Osteoblast (primary cell): ENCODE data around the gene RIPPLY2. TPM values are rescaled to one million over a fixed set of nuclear protein-coding genes. Genes with fewer than 3 reads are reported as not detected.
"Not testable (repeated sequence)": the region's sequence is repeated elsewhere in the genome, so short reads cannot be mapped to it uniquely, and the experiment has no call there.

Experiments
- DNase-seq: peaks from one replicate; pipeline ENCODE4 v3.0.0; 2011; ENCODE audit warnings: low spot score, mixed read lengths; ENCODE audit not compliant: insufficient read length; ENCODE audit errors: missing footprints
- H2AFZ ChIP-seq: 2 replicates; pipeline ENCODE4 v1.6.0; 2011; ENCODE audit warnings: mild to moderate bottlenecking, low read length
- H3K27ac ChIP-seq: 2 replicates; pipeline ENCODE4 v1.5.1; 2011; ENCODE audit warnings: mild to moderate bottlenecking, low read depth, low read length, moderate library complexity
- H3K27me3 ChIP-seq: 2 replicates; pipeline ENCODE4 v1.6.0; 2012; ENCODE audit warnings: mild to moderate bottlenecking, control low read depth, inconsistent platforms, low read length, moderate library complexity; ENCODE audit not compliant: insufficient read depth
- H3K36me3 ChIP-seq: 2 replicates; pipeline ENCODE4 v1.5.1; 2011; ENCODE audit warnings: mild to moderate bottlenecking, low read length, control low read depth, moderate library complexity; ENCODE audit not compliant: insufficient read depth
- H3K4me1 ChIP-seq: 2 replicates; pipeline ENCODE4 v1.5.1; 2011; ENCODE audit warnings: mild to moderate bottlenecking, low read length, control low read depth, moderate library complexity; ENCODE audit not compliant: insufficient read depth
- H3K4me2 ChIP-seq: 2 replicates; pipeline ENCODE4 v1.6.0; 2011; ENCODE audit warnings: mild to moderate bottlenecking, low read length; ENCODE audit not compliant: insufficient read depth
- H3K4me3 ChIP-seq: fragments of 200-600 bp; sonication (generic); 3 replicates; pipeline ENCODE4 v1.5.1; 2012; ENCODE audit warnings: mild to moderate bottlenecking, low read length, inconsistent platforms; ENCODE audit not compliant: insufficient read depth
- H3K79me2 ChIP-seq: 2 replicates; pipeline ENCODE4 v1.6.0; 2012; ENCODE audit warnings: mild to moderate bottlenecking, low read length, control low read depth, inconsistent platforms; ENCODE audit not compliant: insufficient read depth
- H3K9me3 ChIP-seq: 2 replicates; pipeline ENCODE4 v1.5.1; 2011; ENCODE audit warnings: low read depth, low read length, control low read depth
- H4K20me1 ChIP-seq: 2 replicates; pipeline ENCODE4 v1.6.0; 2012; ENCODE audit warnings: mild to moderate bottlenecking, low read length, control low read depth; ENCODE audit not compliant: insufficient read depth
- total RNA-seq: library from RNA; depleted of rRNA; stranded (reverse); fragments of >200 nt; gene quantifications from 2 replicates; pipeline ENCODE4 v1.2.3, GENCODE V29; 2012
- TF ChIP-seq, protein P1 (sequence below): IDR thresholded peaks from 2 replicates; pipeline ENCODE4 v1.5.1; 2011; ENCODE audit warnings: mild to moderate bottlenecking, low read depth, low read length, moderate library complexity; ENCODE audit errors: extremely low read depth

RIPPLY2 gene
- total RNA-seq, 1 donor, result not detected

DNA sequence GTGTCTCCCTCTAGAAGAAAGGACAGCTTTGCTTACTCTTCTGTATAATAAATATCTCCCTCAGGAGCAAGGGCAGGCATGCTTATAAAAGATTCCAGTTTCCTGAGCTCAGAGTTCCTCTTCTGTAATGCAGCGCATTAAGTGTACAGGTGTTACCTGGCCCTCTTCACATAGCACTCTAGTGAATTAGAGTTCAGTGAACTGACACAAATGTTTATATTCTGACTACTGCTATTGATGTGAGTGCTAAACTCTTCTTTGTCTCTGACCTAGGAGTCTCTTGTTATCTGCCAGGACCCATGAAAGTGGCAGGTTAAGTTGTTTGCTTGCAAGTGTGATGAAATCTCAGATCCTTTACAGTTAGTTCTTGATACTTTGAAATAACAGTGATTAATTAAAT, 39.9 kb downstream of the RIPPLY2 start:
- DNase-seq, result no peak
- H3K4me1 ChIP-seq, result no peaks in the 10 kb centered on the region
- no peaks in the 10 kb centered on the region for H3K36me3 ChIP-seq
- TF ChIP-seq, protein P1, sequence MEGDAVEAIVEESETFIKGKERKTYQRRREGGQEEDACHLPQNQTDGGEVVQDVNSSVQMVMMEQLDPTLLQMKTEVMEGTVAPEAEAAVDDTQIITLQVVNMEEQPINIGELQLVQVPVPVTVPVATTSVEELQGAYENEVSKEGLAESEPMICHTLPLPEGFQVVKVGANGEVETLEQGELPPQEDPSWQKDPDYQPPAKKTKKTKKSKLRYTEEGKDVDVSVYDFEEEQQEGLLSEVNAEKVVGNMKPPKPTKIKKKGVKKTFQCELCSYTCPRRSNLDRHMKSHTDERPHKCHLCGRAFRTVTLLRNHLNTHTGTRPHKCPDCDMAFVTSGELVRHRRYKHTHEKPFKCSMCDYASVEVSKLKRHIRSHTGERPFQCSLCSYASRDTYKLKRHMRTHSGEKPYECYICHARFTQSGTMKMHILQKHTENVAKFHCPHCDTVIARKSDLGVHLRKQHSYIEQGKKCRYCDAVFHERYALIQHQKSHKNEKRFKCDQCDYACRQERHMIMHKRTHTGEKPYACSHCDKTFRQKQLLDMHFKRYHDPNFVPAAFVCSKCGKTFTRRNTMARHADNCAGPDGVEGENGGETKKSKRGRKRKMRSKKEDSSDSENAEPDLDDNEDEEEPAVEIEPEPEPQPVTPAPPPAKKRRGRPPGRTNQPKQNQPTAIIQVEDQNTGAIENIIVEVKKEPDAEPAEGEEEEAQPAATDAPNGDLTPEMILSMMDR, result no peak
- no peaks in the 10 kb centered on the region for H3K9me3 ChIP-seq
- H3K27me3 ChIP-seq, result no peaks in the 10 kb centered on the region
- peaks cover 43% of the 10 kb centered on the region for H3K79me2 ChIP-seq
- peaks cover 2% of the 10 kb centered on the region for H4K20me1 ChIP-seq
- no peak overlapping the region for H3K4me2 ChIP-seq
- H3K4me3 ChIP-seq, result no peak overlapping the region
- no peak overlapping the region for H3K27ac ChIP-seq
- H2AFZ ChIP-seq, result no peak overlapping the region

DNA sequence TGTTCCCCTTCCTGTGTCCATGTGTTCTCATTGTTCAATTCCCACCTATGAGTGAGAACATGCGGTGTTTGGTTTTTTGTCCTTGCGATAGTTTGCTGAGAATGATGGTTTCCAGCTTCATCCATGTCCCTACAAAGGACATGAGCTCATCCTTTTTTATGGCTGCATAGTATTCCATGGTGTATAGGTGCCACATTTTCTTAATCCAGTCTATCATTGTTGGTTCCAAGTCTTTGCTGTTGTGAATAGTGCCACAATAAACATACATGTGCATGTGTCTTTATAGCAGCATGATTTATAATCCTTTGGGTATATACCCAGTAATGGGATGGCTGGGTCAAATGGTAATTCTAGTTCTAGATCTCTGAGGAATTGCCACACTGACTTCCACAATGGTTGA, 43.9 kb downstream of the RIPPLY2 start:
- H3K27me3 ChIP-seq, H3K4me2 ChIP-seq: not testable (repeated sequence)

DNA sequence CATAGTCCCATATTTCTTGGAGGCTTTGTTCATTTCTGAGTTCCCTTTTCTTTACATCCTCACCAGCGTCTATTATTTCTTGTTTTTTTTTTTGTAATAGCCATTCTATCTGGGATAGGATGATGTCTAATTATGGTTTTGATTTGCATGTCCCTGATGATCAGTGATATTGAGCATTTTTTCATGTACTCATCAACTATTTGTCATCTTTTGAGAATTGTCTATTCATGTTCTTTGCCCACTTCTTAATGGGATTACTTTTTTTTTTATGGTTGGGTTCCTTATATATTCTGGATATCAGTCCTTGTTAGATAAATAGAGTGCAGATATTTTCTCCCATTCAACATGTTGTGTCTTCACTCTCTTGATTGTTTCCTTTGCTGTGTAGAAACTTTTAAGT, 48.5 kb downstream of the RIPPLY2 start:
- Histone ChIP-seq H3K4me3 (no peak overlapping the region), H3K9me3 (no peaks in the 10 kb centered on the region), H3K27me3 (no peaks in the 10 kb centered on the region), H3K36me3 (no peaks in the 10 kb centered on the region), H2AFZ (no peak overlapping the region), H3K27ac (no peak overlapping the region), H4K20me1 (peaks cover 9% of the 10 kb centered on the region), H3K79me2 (peaks cover 52% of the 10 kb centered on the region), H3K4me2 (no peak overlapping the region), H3K4me1 (no peaks in the 10 kb centered on the region)
- no peak for DNase-seq
- TF ChIP-seq, protein P1, result no peak

More for the DNA sequence above, 43.9 kb downstream of the RIPPLY2 start:
- H3K9me3 ChIP-seq, H3K27ac ChIP-seq, H3K4me3 ChIP-seq, H4K20me1 ChIP-seq, H3K36me3 ChIP-seq, H2AFZ ChIP-seq, H3K4me1 ChIP-seq, DNase-seq: not testable (repeated sequence)
- peaks cover 28% of the 10 kb centered on the region for H3K79me2 ChIP-seq

DNA sequence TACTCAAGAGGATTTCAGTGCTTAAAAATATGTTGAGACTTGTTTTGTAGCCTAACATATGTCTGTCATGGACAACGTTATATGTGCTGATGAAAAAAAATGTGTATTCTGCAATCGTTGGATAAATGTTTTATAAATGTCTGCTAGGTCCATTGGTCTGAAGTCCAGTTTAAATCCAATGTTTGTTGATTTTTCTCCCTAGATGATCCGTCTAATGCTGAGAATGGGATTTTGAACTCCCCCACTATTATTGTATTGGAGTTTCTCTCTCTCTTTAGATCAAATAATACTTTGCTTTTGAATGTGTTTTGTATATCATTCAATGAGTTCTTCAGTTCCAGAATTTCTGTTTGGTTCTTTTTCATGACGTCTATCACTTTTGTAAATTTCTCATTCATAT, 51.2 kb downstream of the RIPPLY2 start:
- Histone ChIP-seq H4K20me1 (peaks cover 12% of the 10 kb centered on the region), H3K9me3 (no peaks in the 10 kb centered on the region), H3K27me3 (no peaks in the 10 kb centered on the region), H2AFZ (no peak overlapping the region), H3K4me2 (no peak overlapping the region), H3K27ac (no peak overlapping the region), H3K79me2 (peaks cover 67% of the 10 kb centered on the region), H3K4me1 (peaks cover 9% of the 10 kb centered on the region), H3K36me3 (no peaks in the 10 kb centered on the region), H3K4me3 (no peak overlapping the region)
- no peak for DNase-seq
- TF ChIP-seq, protein P1, result no peak
